CD14-positive monocyte (primary cell): Measurements from ENCODE around the gene FKBP1A. TPM values are rescaled to one million over a fixed set of nuclear protein-coding genes. Genes with fewer than 3 reads are reported as not detected.

Experiments used
- DNase-seq, 3 donors: peaks; one replicate each; pipeline ENCODE4 v3.0.0-alpha.2; 2011 to 2022
- H2AFZ ChIP-seq: 2 replicates; pipeline ENCODE4 v1.6.0; 2012; ENCODE audit warnings: mild to moderate bottlenecking, low read depth, low read length, inconsistent platforms; ENCODE audit not compliant: insufficient read depth, poor library complexity, severe bottlenecking
- H3K27ac ChIP-seq, 2 donors: 1 replicate in 1 of 2; 2 replicates in 1 of 2; pipeline ENCODE4 v1.5.1; 2012 to 2013; ENCODE audit warnings: low read length in 2 of 2, control low read depth in 1 of 2, inconsistent platforms in 1 of 2, low read depth in 1 of 2, mild to moderate bottlenecking in 1 of 2
- H3K27me3 ChIP-seq, 2 donors: one replicate each; pipeline versions ENCODE4 v1.6.0 to v1.6.1; 2011 to 2013; ENCODE audit warnings: low read length in 2 of 2; ENCODE audit not compliant: control insufficient read depth in 2 of 2, insufficient read depth in 2 of 2
- H3K36me3 ChIP-seq, 2 donors: replicated peaks in 1 of 2; 1 replicate in 1 of 2; 2 replicates in 1 of 2; pipeline versions ENCODE4 v1.5.1 to v1.6.1; 2012 to 2013; ENCODE audit warnings: low read length in 2 of 2, control low read depth in 1 of 2, inconsistent platforms in 1 of 2, mild to moderate bottlenecking in 1 of 2; ENCODE audit not compliant: insufficient read depth in 2 of 2, control insufficient read depth in 1 of 2
- H3K4me1 ChIP-seq, 2 donors: 1 replicate in 1 of 2; 2 replicates in 1 of 2; pipeline versions ENCODE4 v1.5.1 to v1.6.1; 2012 to 2013; ENCODE audit warnings: low read length in 2 of 2, control low read depth in 1 of 2, inconsistent platforms in 1 of 2, mild to moderate bottlenecking in 1 of 2, moderate library complexity in 1 of 2; ENCODE audit not compliant: insufficient read depth in 2 of 2, control insufficient read depth in 1 of 2
- H3K4me2 ChIP-seq: replicated peaks from 2 replicates; pipeline ENCODE3; 2012; ENCODE audit warnings: low read length, moderate library complexity, mild to moderate bottlenecking; ENCODE audit not compliant: poor library complexity, severe bottlenecking; ENCODE audit errors: extremely low read depth
- H3K4me3 ChIP-seq, 3 experiments: fragments of 200-600 bp in 1 of 3; sonication (generic) in 1 of 3; replicated peaks in 1 of 3; 1 replicate in 2 of 3; 2 replicates in 1 of 3; pipeline ENCODE4 v1.5.1; 2011 to 2013; ENCODE audit warnings: low read length in 3 of 3, mild to moderate bottlenecking in 3 of 3, control low read depth in 2 of 3, low read depth in 2 of 3, inconsistent platforms in 1 of 3, moderate library complexity in 1 of 3
- H3K79me2 ChIP-seq: 2 replicates; pipeline ENCODE4 v1.6.0; 2012; ENCODE audit warnings: mild to moderate bottlenecking, control low read depth, inconsistent platforms, low read length, moderate library complexity; ENCODE audit not compliant: insufficient read depth
- H3K9ac ChIP-seq: 2 replicates; pipeline ENCODE4 v1.6.0; 2017; ENCODE audit warnings: low read length, mild to moderate bottlenecking; ENCODE audit not compliant: insufficient read depth, poor library complexity, severe bottlenecking
- H3K9me3 ChIP-seq, 2 donors: replicated peaks in 1 of 2; 1 replicate in 1 of 2; 2 replicates in 1 of 2; pipeline versions ENCODE4 v1.5.1 to v1.6.1; 2012 to 2013; ENCODE audit warnings: low read length in 2 of 2, control low read depth in 1 of 2; ENCODE audit not compliant: control insufficient read depth in 1 of 2, insufficient read depth in 1 of 2
- H4K20me1 ChIP-seq: 2 replicates; pipeline ENCODE4 v1.6.0; 2012; ENCODE audit warnings: mild to moderate bottlenecking, low read length, control low read depth, moderate library complexity; ENCODE audit not compliant: insufficient read depth
- H3K27ac Mint-ChIP-seq, 7 donors: one replicate each; pipeline ENCODE4 v1.8.0; 2020; ENCODE audit warnings: mild to moderate bottlenecking in 7 of 7, mixed read lengths in 7 of 7, moderate library complexity in 6 of 7, inconsistent platforms in 2 of 7
- H3K27me3 Mint-ChIP-seq, 3 donors: one replicate each; pipeline ENCODE4 v1.8.0; 2021 to 2022; ENCODE audit warnings: low read depth in 3 of 3, mild to moderate bottlenecking in 3 of 3, mixed read lengths in 3 of 3, moderate library complexity in 3 of 3, inconsistent platforms in 1 of 3
- H3K36me3 Mint-ChIP-seq, 2 donors: one replicate each; pipeline ENCODE4 v1.8.0; 2020; ENCODE audit warnings: mixed read lengths in 2 of 2, inconsistent platforms in 1 of 2, mild to moderate bottlenecking in 1 of 2
- H3K4me1 Mint-ChIP-seq: one replicate; pipeline ENCODE4 v1.8.0; 2020; ENCODE audit warnings: mild to moderate bottlenecking, mixed read lengths
- H3K4me3 Mint-ChIP-seq, 2 donors: one replicate each; pipeline ENCODE4 v1.8.0; 2020; ENCODE audit warnings: mild to moderate bottlenecking in 2 of 2, mixed read lengths in 2 of 2, moderate library complexity in 1 of 2
- H3K9me3 Mint-ChIP-seq, 7 donors: one replicate each; pipeline ENCODE4 v1.8.0; 2020 to 2022; ENCODE audit warnings: mixed read lengths in 7 of 7, mild to moderate bottlenecking in 6 of 7, moderate library complexity in 6 of 7, inconsistent platforms in 2 of 7
- WGBS: methylation state at CpG from one replicate; pipeline ENCODE4 v1.1.5; 2013; ENCODE audit warnings: missing lambda C conversion rate; ENCODE audit not compliant: insufficient coverage; 5-methylcytosine and 5-hydroxymethylcytosine counted together
- intact Hi-C, 2 donors: fragments of 100-400 bp; cut with micrococcal nuclease; formaldehyde crosslinking; loops; one replicate each; pipeline versions ENCODE4 v1.15.0 to v1.15.1; 2023
- polyA plus RNA-seq, 3 donors: library from polyadenylated mRNA; depleted of rRNA in 1 of 3; unstranded in 2 of 3; stranded (reverse) in 1 of 3; fragments of 300-500 nt in 2 of 3; fragments of >200 nt in 1 of 3; fragmentation: Illumina TruSeq in 2 of 3; gene quantifications; 1 replicate in 2 of 3; 2 replicates in 1 of 3; pipeline ENCODE4 v1.2.3, GENCODE V29; 2012 to 2021
- TF ChIP-seq, protein P1 (sequence below): fragments of 200-600 bp; IDR thresholded peaks from one replicate; pipeline ENCODE4 v1.8.0; 2022; ENCODE audit warnings: antibody characterized with exemption, mild to moderate bottlenecking

FKBP1A gene
- polyA plus RNA-seq, 3 donors = 155 to 268 (median 194) TPM

DNA sequence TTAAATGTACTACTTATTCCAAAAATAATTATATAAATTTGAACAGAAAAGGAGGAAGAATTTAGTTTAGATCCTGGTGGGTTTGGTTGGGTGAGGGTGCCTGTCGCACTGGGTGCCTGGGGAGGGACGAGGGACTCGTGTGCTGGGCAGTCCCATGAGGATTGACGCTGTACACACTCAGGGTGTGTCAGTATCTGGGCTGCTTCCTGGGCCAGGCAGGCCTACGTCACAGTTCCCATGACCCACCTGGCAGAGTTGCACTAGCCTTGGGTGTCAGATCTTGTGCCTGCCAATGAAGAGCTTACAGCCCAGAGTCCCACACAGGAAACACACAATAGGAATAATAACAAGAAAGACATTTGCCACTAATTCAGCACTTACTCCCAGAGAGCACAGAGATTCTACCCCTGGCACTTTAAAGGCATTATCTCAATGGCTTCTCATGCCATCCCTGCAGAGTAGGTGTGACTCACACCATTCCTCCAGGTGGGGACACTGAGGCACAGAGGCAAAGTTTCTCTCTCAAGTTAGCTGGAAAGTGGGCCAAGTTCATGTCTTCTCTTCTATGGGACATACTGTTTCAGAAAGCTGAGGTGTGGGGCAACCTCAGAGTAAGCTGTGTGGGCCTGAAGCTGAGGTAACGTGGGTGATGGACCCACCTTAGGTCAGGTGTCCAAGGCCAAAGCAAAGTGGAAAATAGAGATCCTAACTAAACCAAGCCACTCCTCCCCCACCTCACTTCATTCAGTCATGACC, 62.6 kb downstream of the FKBP1A start:
- no peak overlapping the region for H3K4me3 ChIP-seq
- peaks cover 22 to 28% of the 10 kb centered on the region in 2 donors for H3K36me3 Mint-ChIP-seq
- H3K79me2 ChIP-seq = peaks cover 47% of the 10 kb centered on the region

DNA sequence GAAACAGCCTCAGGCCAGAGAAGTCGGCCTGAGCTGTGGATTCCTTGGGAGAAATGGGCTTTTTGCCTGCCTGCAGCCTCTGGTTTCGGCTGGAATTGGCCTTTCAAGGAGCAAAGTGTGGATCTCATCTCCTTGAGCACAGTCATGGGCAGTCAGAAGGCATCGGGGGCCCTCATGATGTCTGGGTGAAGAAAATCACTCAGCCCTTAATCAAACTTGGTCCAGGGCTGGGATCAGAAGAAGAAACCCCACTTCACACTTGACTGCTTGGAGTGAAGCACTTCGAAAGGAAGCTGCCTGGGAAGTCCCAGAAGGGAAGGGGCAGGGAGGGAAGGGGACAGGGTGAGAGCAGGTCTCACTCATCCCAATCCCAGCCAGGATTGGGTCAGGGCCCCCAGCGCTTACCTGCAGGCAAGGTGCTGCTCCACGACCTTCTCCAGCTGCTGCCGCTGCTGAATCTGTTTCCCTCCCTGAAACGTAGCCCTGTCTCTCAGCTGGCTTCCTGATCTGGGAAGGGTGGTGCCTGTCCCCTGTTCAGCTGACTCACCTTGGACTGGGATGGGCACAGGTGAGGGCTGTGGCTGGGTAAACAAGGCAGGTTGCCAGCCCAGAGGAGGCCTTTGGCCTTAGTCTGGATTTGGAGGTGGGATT, 64.0 kb downstream of the FKBP1A start, which contains the start of gene SDCBP2:
SDCBP2 (minus strand) TSS at position 460 of the 651 bp plus-strand sequence. CDS start 8,723 bp downstream, outside the sequence.
- Mint-ChIP-seq H3K36me3 (peaks cover 22 to 28% of the 10 kb centered on the region in 2 donors), H3K9me3 (peaks cover 0 to 2% (median 0%) of the 10 kb centered on the region in 7 donors), H3K27me3 (no peaks in the 10 kb centered on the region), H3K4me3 (no peak within 1 kb of the TSS), H3K27ac (peak within 1 kb of the TSS in 6 of 7 donors; percentile 27 to 82 (median 60)), H3K4me1 (peaks cover 23% of the 10 kb centered on the region)
- H2AFZ ChIP-seq = no peak within 1 kb of the TSS
- H3K9me3 ChIP-seq = no peaks in the 10 kb centered on the region
- TF ChIP-seq, protein P1, sequence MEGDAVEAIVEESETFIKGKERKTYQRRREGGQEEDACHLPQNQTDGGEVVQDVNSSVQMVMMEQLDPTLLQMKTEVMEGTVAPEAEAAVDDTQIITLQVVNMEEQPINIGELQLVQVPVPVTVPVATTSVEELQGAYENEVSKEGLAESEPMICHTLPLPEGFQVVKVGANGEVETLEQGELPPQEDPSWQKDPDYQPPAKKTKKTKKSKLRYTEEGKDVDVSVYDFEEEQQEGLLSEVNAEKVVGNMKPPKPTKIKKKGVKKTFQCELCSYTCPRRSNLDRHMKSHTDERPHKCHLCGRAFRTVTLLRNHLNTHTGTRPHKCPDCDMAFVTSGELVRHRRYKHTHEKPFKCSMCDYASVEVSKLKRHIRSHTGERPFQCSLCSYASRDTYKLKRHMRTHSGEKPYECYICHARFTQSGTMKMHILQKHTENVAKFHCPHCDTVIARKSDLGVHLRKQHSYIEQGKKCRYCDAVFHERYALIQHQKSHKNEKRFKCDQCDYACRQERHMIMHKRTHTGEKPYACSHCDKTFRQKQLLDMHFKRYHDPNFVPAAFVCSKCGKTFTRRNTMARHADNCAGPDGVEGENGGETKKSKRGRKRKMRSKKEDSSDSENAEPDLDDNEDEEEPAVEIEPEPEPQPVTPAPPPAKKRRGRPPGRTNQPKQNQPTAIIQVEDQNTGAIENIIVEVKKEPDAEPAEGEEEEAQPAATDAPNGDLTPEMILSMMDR = no peak
- no peak for DNase-seq
- no peaks in the 10 kb centered on the region for H3K27me3 ChIP-seq
- no peak within 1 kb of the TSS for H3K9ac ChIP-seq
- H4K20me1 ChIP-seq = peaks cover 18% of the 10 kb centered on the region
- H3K36me3 ChIP-seq = no peaks in the 10 kb centered on the region
- intact Hi-C loops = loop anchor here (5.0 kb wide), 1 partner anchor 48 kb away; no protein-coding TSS in a partner anchor
- peaks cover 16 to 30% of the 10 kb centered on the region in 2 donors for H3K4me1 ChIP-seq
- WGBS = 92% methylated on average over 5 of the region's 8 CpGs
- no peak within 1 kb of the TSS for H3K4me2 ChIP-seq
- H3K79me2 ChIP-seq = peaks cover 47% of the 10 kb centered on the region
- no peak within 1 kb of the TSS for H3K4me3 ChIP-seq
- H3K27ac ChIP-seq = peak within 1 kb of the TSS in 1 of 2 donors; percentile 7

More for the DNA sequence above, 62.6 kb downstream of the FKBP1A start:
- Mint-ChIP-seq H3K9me3 (peaks cover 0 to 2% (median 0%) of the 10 kb centered on the region in 7 donors), H3K27ac (peak overlapping the region in 2 of 7 donors; percentile 49 to 51), H3K4me3 (no peak overlapping the region), H3K4me1 (peaks cover 31% of the 10 kb centered on the region), H3K27me3 (no peaks in the 10 kb centered on the region)
- intact Hi-C loops = loop anchor here in 1 of 2 donors (10.0 kb wide), 1 partner anchor 1135 kb away; no protein-coding TSS in a partner anchor
- Histone ChIP-seq H3K27ac (no peak overlapping the region), H3K27me3 (no peaks in the 10 kb centered on the region), H3K4me1 (peaks cover 15 to 27% of the 10 kb centered on the region in 2 donors), H3K9ac (no peak overlapping the region), H3K4me2 (no peak overlapping the region), H3K36me3 (no peaks in the 10 kb centered on the region), H2AFZ (no peak overlapping the region), H3K9me3 (no peaks in the 10 kb centered on the region), H4K20me1 (peaks cover 29% of the 10 kb centered on the region)
- DNase-seq = no peak
- WGBS = 97% methylated on average over 5 of the region's 6 CpGs
- TF ChIP-seq, protein P1 = no peak
